Measurements from ENCODE around the gene CATSPER1. TPM values are rescaled to one million over a fixed set of nuclear protein-coding genes. Genes with fewer than 3 reads are reported as not detected.
A peak's percentile ranks its signal among the peaks of the same experiment; 100 is the strongest.

The CATSPER1 gene
- total RNA-seq, 4 donors from 2014 or later = not detected

- peak overlapping the region; percentile 80 to 97 (median 88) for H3K27ac ChIP-seq
- H3K27me3 ChIP-seq = no peaks in the 10 kb centered on the region
- TF ChIP-seq POLR2A (IDR thresholded peaks at IDR 0.05) = no peak
- DNase-seq = no peak
- no peaks in the 10 kb centered on the region for H3K9me3 ChIP-seq
- H3K4me1 ChIP-seq = peaks cover 0 to 30% (median 5%) of the 10 kb centered on the region in 4 donors
- peak overlapping the region; percentile 81 to 98 (median 96) for H3K4me3 ChIP-seq
- peaks cover 0 to 29% (median 0%) of the 10 kb centered on the region in 3 donors for H3K36me3 ChIP-seq
Measured at GRCh38 chr11:66071381-66071801, 45.1 kb upstream of the CATSPER1 start.

- Histone ChIP-seq H3K27ac (peak overlapping the region; percentile 80 to 97 (median 88)), H3K4me3 (peak overlapping the region; percentile 81 to 98 (median 96)), H3K4me1 (peaks cover 0 to 30% (median 5%) of the 10 kb centered on the region in 4 donors), H3K36me3 (peaks cover 0 to 35% (median 0%) of the 10 kb centered on the region in 3 donors), H3K9me3 (no peaks in the 10 kb centered on the region), H3K27me3 (no peaks in the 10 kb centered on the region)
- TF ChIP-seq CTCF (IDR thresholded peaks at IDR 0.05) = no peak
- no peak for TF ChIP-seq POLR2A (IDR thresholded peaks at IDR 0.05)
- peak in 2 of 3 donors; percentile 60 to 70 for DNase-seq
Measured at GRCh38 chr11:66070604-66071380, 44.5 kb upstream of the CATSPER1 start.

GRCh38 chr11:66069715-66070603 lies 43.7 kb upstream of the CATSPER1 start, which contains the start of gene PACS1:
Gene PACS1 (plus strand): TSS chr11:66070272. CDS start chr11:66070487, 215 bp downstream.
- H3K36me3 ChIP-seq = peaks cover 0 to 43% (median 0%) of the 10 kb centered on the region in 3 donors

DNA sequence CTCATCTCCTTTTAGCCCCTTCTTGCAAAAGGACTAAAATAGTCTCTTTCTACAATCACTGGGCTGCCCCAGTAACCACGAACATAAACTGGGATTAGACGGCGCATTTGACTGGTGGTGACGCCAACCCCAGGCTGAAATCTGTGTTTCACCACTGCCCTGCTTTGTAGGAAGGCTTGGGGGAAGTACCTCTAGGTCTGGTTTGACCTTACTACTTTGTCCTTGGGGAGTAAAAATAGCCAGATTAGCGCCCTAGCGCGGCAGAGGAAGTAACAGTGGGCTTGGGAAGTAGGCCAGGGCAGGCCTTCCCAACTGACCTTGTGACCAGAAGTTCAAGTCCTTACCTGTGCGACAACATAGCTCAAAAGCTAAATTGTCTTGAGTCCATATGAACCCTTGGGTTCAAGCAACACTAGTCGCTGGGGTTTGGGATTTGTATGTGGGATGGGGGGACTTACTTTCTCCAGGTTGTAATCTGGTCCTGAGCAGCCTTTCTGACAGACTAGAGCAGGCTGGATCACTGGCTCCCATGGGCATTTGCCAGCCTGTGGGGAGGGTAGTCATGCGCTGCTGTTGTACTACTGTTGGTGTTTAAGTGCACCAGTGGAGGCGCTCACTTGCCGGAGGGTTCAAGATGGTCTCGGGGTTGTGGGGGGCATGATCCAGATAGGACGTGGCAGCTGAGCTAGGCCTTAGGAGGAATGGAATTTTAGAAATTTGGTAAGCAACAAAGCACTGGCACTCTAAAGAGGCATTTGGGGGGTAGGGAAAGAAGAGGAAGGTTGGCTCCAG lies 42.8 kb upstream of the CATSPER1 start:
- peak in 2 of 3 donors; percentile 65 to 68 for DNase-seq
- peaks cover 0 to 51% (median 0%) of the 10 kb centered on the region in 3 donors for H3K36me3 ChIP-seq
- H3K27me3 ChIP-seq = no peaks in the 10 kb centered on the region
- peak overlapping the region; percentile 88 to 97 (median 90) for H3K27ac ChIP-seq
- H3K4me3 ChIP-seq = peak overlapping the region; percentile 81 to 98 (median 96)
- peaks cover 0 to 30% (median 5%) of the 10 kb centered on the region in 4 donors for H3K4me1 ChIP-seq
- TF ChIP-seq CTCF (IDR thresholded peaks at IDR 0.05) (peak in 1 of 6 experiments; percentile 1), POLR2A (IDR thresholded peaks at IDR 0.05) (no peak)
- H3K9me3 ChIP-seq = no peaks in the 10 kb centered on the region

More at GRCh38 chr11:66069715-66070603, 43.7 kb upstream of the CATSPER1 start, which contains the start of gene PACS1:
- peak; percentile 7 to 21 for TF ChIP-seq POLR2A (IDR thresholded peaks at IDR 0.05)
- peak in 3 of 6 experiments; percentile 36 to 45 (median 36) for TF ChIP-seq CTCF (IDR thresholded peaks at IDR 0.05)
- DNase-seq = peak; percentile 78 to 89 (median 84)
- Histone ChIP-seq H3K9me3 (no peaks in the 10 kb centered on the region), H3K27me3 (no peaks in the 10 kb centered on the region), H3K4me3 (peak within 1 kb of the TSS; percentile 81 to 98 (median 96)), H3K27ac (peak within 1 kb of the TSS; percentile 88 to 97 (median 90)), H3K4me1 (peaks cover 0 to 30% (median 5%) of the 10 kb centered on the region in 4 donors)

- Histone ChIP-seq H3K36me3 (peaks cover 0 to 60% (median 0%) of the 10 kb centered on the region in 3 donors), H3K27me3 (no peaks in the 10 kb centered on the region), H3K27ac (peak overlapping the region; percentile 5 to 97 (median 89)), H3K4me1 (peaks cover 0 to 30% (median 5%) of the 10 kb centered on the region in 4 donors), H3K9me3 (no peaks in the 10 kb centered on the region), H3K4me3 (no peak overlapping the region)
- peak; percentile 73 to 87 (median 76) for DNase-seq
- TF ChIP-seq CTCF (IDR thresholded peaks at IDR 0.05) (peak; percentile 74 to 91 (median 82)), POLR2A (IDR thresholded peaks at IDR 0.05) (no peak)
Measured at GRCh38 chr11:66068154-66068821, 42.0 kb upstream of the CATSPER1 start.
